ENCODE data around the gene LAPTM4A. TPM values are rescaled to one million over a fixed set of nuclear protein-coding genes. Genes with fewer than 3 reads are reported as not detected.

The LAPTM4A gene
- total RNA-seq, 1 experiment from 2014 or later: 131 TPM

GRCh38 chr2:20073460-20073859, 22.0 kb upstream of the LAPTM4A start:
- Histone ChIP-seq H2AK5ac (ENCODE audit: insufficient read length, low read length) (no peak overlapping the region), H4K91ac (ENCODE audit: insufficient read length, low read depth, low read length) (no peak overlapping the region), H2BK5ac (ENCODE audit: insufficient read length, low read length) (no peak overlapping the region), H3T11ph (ENCODE audit: low read length) (no peak overlapping the region), H3K4ac (ENCODE audit: low read depth, low read length) (no peak overlapping the region), H4K5ac (ENCODE audit: insufficient read length, low read depth, low read length) (no peak overlapping the region), H4K20me1 (ENCODE audit: control insufficient read depth, insufficient read depth, insufficient read length) (no peaks in the 10 kb centered on the region), H3K79me2 (ENCODE audit: insufficient read depth, low read length) (no peaks in the 10 kb centered on the region), H3K79me1 (ENCODE audit: insufficient read depth, low read depth, low read length, poor library complexity, severe bottlenecking) (no peaks in the 10 kb centered on the region), H2BK120ac (ENCODE audit: low read depth, low read length, poor library complexity, severe bottlenecking) (no peak overlapping the region), H3K23me2 (ENCODE audit: insufficient read length, low read depth, low read length, poor library complexity, severe bottlenecking) (no peaks in the 10 kb centered on the region), H3K23ac (ENCODE audit: insufficient read length, low read depth, low read length) (no peak overlapping the region), H3K9ac (ENCODE audit: extremely low read depth, insufficient read length, low read length) (no peak overlapping the region), H3K27ac (ENCODE audit: insufficient read length, low read depth, low read length) (no peak overlapping the region), H2BK12ac (ENCODE audit: insufficient read length, low read depth, low read length) (no peak overlapping the region), H3K27me3 (ENCODE audit: insufficient read depth, low read length) (no peaks in the 10 kb centered on the region), H3K9me3 (ENCODE audit: control insufficient read depth, low read depth, low read length) (no peaks in the 10 kb centered on the region), H3K56ac (ENCODE audit: insufficient read length, low read depth, low read length) (no peak overlapping the region), H4K8ac (replicated peaks; ENCODE audit: insufficient read length, low read depth, low read length) (no peak overlapping the region), H3K4me2 (ENCODE audit: insufficient read depth, insufficient read length, low read length) (no peak overlapping the region), H3K4me1 (ENCODE audit: insufficient read depth, low read length) (no peaks in the 10 kb centered on the region; the same call in 1 of the 2 replicates), H2AFZ (ENCODE audit: low read length) (no peak overlapping the region), H2BK20ac (ENCODE audit: low read depth, low read length, poor library complexity, severe bottlenecking) (no peak overlapping the region), H2BK15ac (ENCODE audit: low read depth, low read length) (no peak overlapping the region), H3K14ac (ENCODE audit: insufficient read depth, low read length) (no peak overlapping the region), H3K18ac (ENCODE audit: insufficient read length, low read depth, low read length) (no peak overlapping the region)
- Mint-ChIP-seq H3K27ac (no peak overlapping the region; a peak in 1 of 7 replicates), H3K4me3 (no peak overlapping the region), H3K4me1 (peaks cover 18 to 25% of the 10 kb centered on the region in 2 experiments), H3K36me3 (ENCODE audit: insufficient read depth in 1 of 3, low read depth in 3 of 3) (no peaks in the 10 kb centered on the region), H3K9me3 (no peaks in the 10 kb centered on the region), H3K27me3 (ENCODE audit: low read depth) (peaks cover 1% of the 10 kb centered on the region)
- no peak for TF ChIP-seq CTCF (conservative IDR thresholded peaks at IDR 0.05)
- no peak for DNase-seq
- no CpG with 5 or more reads among the region's 2 CpGs for WGBS (ENCODE audit: extremely low coverage, insufficient read length, low lambda C conversion rate)

Data from H9 (cell line).